ENCODE results near the gene NUP62.

NUP62 gene

GRCh38 chr19:49864890-49865289, 64.4 kb downstream of the NUP62 start:
- no peak for FAIRE-seq

- FAIRE-seq, result no peak
Observed at GRCh38 chr19:49863935-49864320, 65.4 kb downstream of the NUP62 start.

GRCh38 chr19:49863254-49863934, 65.9 kb downstream of the NUP62 start:
- no peak for FAIRE-seq

GRCh38 chr19:49862391-49863253, 66.7 kb downstream of the NUP62 start:
- no peak for FAIRE-seq

GRCh38 chr19:49861541-49862378, 67.5 kb downstream of the NUP62 start:
- FAIRE-seq, result no peak

GRCh38 chr19:49861107-49861506, 68.2 kb downstream of the NUP62 start:
- no peak for FAIRE-seq

GRCh38 chr19:49860336-49861102, 68.8 kb downstream of the NUP62 start:
- no peak for FAIRE-seq

- no peak for FAIRE-seq
Observed at GRCh38 chr19:49859682-49860335, 69.5 kb downstream of the NUP62 start.

- no peak for FAIRE-seq
Observed at GRCh38 chr19:49858088-49858985, 71.0 kb downstream of the NUP62 start.

- no peak for FAIRE-seq
Observed at GRCh38 chr19:49857838-49858087, 71.5 kb downstream of the NUP62 start.

GRCh38 chr19:49857061-49857837, 72.1 kb downstream of the NUP62 start:
- FAIRE-seq, result no peak

All from islet of Langerhans (tissue), 1 donor.